GM23338 (cell line): ENCODE results near the gene ADAMTSL2.

Experiments used
- CREB1 ChIP-seq: fragments of 250-450 bp; sonication (Bioruptor Pico); IDR thresholded peaks from 2 replicates; pipeline ENCODE4 v1.5.0; 2020; ENCODE audit warnings: low read depth, mild to moderate bottlenecking, moderate library complexity
- ETS1 ChIP-seq: IDR thresholded peaks from 2 replicates; pipeline ENCODE4 v1.6.1; 2016; ENCODE audit warnings: antibody characterized with exemption
- EZH2 ChIP-seq: fragments of 200-600 bp; sonication (generic); IDR thresholded peaks from one replicate; pipeline ENCODE4 v1.8.0; 2017; ENCODE audit warnings: antibody characterized with exemption, mild to moderate bottlenecking, low read depth; ENCODE audit not compliant: unreplicated experiment
- EZH2phosphoT487 ChIP-seq: fragments of 200-600 bp; sonication (generic); IDR thresholded peaks from one replicate; pipeline ENCODE4 v1.8.1; 2018; ENCODE audit warnings: antibody characterized with exemption; ENCODE audit not compliant: unreplicated experiment
- NANOG ChIP-seq: IDR thresholded peaks from 2 replicates; pipeline ENCODE4 v1.6.1; 2016; ENCODE audit warnings: antibody characterized with exemption, borderline replicate concordance
- POLR2AphosphoS5 ChIP-seq: IDR thresholded peaks from 2 replicates; pipeline ENCODE4 v1.6.1; 2016; ENCODE audit warnings: antibody characterized with exemption, low read depth
- REST ChIP-seq: IDR thresholded peaks from one replicate; pipeline ENCODE4 v1.6.1; 2018; ENCODE audit warnings: antibody characterized with exemption; ENCODE audit not compliant: unreplicated experiment
- ZNF114 ChIP-seq: fragments of 250-450 bp; sonication (Bioruptor Pico); IDR thresholded peaks from 2 replicates; pipeline ENCODE4 v1.5.0; 2020; ENCODE audit warnings: mild to moderate bottlenecking, moderate library complexity
- ZNF331 ChIP-seq: fragments of 250-450 bp; sonication (Bioruptor Pico); IDR thresholded peaks from 2 replicates; pipeline ENCODE4 v1.5.0; 2020; ENCODE audit warnings: low read depth, mild to moderate bottlenecking, moderate library complexity
- TF ChIP-seq, protein P1 (sequence below), 2 experiments: fragments of 200-600 bp in 1 of 2; sonication (generic) in 1 of 2; conservative IDR thresholded peaks; 2 replicates each; pipeline versions ENCODE4 v1.5.1 to v1.6.1; 2016 to 2017; ENCODE audit warnings: antibody characterized with exemption in 2 of 2, low read depth in 2 of 2, mild to moderate bottlenecking in 2 of 2, moderate library complexity in 1 of 2
- TF ChIP-seq, protein P2 (sequence below): fragments of 250-450 bp; sonication (Bioruptor Pico); IDR thresholded peaks from 2 replicates; pipeline ENCODE4 v1.5.0; 2020; ENCODE audit warnings: mild to moderate bottlenecking, moderate library complexity

DNA sequence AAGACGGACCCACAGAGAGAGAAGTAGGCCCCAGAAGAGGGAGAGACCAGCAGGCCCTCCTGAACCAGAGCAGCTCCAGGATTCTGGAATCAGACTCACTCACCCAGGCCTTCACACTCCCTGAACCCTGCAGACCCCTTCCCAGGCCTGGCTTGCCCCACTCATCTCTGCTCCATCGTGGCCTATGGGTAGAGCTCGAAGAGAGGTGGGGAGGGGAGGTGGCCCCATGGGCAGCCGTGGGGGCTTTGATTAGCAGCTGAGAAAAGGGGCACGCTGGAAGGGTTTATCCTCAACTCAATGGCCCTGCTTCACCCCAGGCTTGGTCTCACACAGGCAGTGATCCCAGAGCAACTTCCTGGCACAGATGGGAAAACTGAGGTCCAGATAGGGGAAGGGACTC, 10.4 kb upstream of the ADAMTSL2 start:
- TF ChIP-seq, protein P1, sequence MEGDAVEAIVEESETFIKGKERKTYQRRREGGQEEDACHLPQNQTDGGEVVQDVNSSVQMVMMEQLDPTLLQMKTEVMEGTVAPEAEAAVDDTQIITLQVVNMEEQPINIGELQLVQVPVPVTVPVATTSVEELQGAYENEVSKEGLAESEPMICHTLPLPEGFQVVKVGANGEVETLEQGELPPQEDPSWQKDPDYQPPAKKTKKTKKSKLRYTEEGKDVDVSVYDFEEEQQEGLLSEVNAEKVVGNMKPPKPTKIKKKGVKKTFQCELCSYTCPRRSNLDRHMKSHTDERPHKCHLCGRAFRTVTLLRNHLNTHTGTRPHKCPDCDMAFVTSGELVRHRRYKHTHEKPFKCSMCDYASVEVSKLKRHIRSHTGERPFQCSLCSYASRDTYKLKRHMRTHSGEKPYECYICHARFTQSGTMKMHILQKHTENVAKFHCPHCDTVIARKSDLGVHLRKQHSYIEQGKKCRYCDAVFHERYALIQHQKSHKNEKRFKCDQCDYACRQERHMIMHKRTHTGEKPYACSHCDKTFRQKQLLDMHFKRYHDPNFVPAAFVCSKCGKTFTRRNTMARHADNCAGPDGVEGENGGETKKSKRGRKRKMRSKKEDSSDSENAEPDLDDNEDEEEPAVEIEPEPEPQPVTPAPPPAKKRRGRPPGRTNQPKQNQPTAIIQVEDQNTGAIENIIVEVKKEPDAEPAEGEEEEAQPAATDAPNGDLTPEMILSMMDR (conservative IDR thresholded peaks at IDR 0.05; ENCODE audit: low read depth in 2 of 2), result no peak
- TF ChIP-seq EZH2phosphoT487 (no peak), POLR2AphosphoS5 (no peak), EZH2 (no peak), ZNF114 (CRISPR knock-in tag) (no peak), CREB1 (no peak), NANOG (no peak), ETS1 (no peak), REST (no peak), ZNF331 (CRISPR knock-in tag) (no peak)
- TF ChIP-seq, protein P2, sequence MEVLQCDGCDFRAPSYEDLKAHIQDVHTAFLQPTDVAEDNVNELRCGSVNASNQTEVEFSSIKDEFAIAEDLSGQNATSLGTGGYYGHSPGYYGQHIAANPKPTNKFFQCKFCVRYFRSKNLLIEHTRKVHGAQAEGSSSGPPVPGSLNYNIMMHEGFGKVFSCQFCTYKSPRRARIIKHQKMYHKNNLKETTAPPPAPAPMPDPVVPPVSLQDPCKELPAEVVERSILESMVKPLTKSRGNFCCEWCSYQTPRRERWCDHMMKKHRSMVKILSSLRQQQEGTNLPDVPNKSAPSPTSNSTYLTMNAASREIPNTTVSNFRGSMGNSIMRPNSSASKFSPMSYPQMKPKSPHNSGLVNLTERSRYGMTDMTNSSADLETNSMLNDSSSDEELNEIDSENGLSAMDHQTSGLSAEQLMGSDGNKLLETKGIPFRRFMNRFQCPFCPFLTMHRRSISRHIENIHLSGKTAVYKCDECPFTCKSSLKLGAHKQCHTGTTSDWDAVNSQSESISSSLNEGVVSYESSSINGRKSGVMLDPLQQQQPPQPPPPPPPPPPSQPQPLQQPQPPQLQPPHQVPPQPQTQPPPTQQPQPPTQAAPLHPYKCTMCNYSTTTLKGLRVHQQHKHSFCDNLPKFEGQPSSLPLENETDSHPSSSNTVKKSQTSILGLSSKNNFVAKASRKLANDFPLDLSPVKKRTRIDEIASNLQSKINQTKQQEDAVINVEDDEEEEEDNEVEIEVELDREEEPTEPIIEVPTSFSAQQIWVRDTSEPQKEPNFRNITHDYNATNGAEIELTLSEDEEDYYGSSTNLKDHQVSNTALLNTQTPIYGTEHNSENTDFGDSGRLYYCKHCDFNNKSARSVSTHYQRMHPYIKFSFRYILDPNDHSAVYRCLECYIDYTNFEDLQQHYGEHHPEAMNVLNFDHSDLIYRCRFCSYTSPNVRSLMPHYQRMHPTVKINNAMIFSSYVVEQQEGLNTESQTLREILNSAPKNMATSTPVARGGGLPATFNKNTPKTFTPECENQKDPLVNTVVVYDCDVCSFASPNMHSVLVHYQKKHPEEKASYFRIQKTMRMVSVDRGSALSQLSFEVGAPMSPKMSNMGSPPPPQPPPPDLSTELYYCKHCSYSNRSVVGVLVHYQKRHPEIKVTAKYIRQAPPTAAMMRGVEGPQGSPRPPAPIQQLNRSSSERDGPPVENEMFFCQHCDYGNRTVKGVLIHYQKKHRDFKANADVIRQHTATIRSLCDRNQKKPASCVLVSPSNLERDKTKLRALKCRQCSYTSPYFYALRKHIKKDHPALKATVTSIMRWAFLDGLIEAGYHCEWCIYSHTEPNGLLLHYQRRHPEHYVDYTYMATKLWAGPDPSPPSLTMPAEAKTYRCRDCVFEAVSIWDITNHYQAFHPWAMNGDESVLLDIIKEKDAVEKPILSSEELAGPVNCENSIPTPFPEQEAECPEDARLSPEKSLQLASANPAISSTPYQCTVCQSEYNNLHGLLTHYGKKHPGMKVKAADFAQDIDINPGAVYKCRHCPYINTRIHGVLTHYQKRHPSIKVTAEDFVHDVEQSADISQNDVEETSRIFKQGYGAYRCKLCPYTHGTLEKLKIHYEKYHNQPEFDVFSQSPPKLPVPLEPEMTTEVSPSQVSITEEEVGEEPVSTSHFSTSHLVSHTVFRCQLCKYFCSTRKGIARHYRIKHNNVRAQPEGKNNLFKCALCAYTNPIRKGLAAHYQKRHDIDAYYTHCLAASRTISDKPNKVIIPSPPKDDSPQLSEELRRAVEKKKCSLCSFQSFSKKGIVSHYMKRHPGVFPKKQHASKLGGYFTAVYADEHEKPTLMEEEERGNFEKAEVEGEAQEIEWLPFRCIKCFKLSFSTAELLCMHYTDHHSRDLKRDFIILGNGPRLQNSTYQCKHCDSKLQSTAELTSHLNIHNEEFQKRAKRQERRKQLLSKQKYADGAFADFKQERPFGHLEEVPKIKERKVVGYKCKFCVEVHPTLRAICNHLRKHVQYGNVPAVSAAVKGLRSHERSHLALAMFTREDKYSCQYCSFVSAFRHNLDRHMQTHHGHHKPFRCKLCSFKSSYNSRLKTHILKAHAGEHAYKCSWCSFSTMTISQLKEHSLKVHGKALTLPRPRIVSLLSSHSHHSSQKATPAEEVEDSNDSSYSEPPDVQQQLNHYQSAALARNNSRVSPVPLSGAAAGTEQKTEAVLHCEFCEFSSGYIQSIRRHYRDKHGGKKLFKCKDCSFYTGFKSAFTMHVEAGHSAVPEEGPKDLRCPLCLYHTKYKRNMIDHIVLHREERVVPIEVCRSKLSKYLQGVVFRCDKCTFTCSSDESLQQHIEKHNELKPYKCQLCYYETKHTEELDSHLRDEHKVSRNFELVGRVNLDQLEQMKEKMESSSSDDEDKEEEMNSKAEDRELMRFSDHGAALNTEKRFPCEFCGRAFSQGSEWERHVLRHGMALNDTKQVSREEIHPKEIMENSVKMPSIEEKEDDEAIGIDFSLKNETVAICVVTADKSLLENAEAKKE (CRISPR knock-in tag), result no peak
